ENCODE results near the gene KCNIP4. TPM values are rescaled to one million over a fixed set of nuclear protein-coding genes. Genes with fewer than 3 reads are reported as not detected.

KCNIP4 gene
- polyA plus RNA-seq, 4 donors: 10.6 to 18.3 (median 15.5) TPM

DNA sequence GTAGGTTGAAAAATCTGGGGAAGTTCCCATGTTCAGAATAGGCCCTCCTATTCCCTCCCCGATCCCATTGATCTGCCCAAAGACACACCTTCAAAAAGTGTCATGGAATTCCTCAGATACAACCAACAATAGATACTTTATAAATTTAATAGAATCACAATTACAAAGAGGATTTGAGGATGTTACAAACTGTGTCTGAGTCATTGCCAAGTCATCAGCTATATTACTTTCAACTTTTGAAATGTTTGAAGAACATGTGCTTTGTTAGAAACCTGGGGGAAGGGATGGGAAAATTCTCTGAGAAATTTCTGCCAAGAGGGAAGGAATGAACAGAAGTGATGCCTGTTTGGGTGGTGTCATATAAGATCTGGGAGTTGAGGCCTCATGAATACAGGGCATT lies 46.7 kb downstream of the KCNIP4 start:
- no peak for DNase-seq (ENCODE audit: low read depth in 4 of 4, low spot score in 3 of 4)

DNA sequence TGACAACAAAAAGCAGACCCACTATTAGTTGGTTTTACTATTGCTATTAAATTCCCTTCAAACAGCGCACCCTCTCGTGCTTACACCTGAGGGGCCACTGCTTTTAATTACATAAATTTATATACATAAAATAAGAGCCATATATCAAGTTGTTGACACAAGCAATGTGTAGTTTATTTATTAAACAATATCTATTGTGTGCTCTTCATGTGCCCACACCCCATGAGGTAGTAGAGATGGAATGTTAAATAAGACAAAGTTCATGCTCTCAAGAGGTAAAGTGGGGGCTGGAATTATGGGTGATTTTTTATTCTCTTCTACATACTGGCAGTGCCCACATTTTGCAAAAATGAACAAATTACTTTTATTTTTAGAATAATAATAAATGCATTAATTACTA lies 47.3 kb downstream of the KCNIP4 start:
- DNase-seq (ENCODE audit: low read depth in 4 of 4, low spot score in 3 of 4): no peak

DNA sequence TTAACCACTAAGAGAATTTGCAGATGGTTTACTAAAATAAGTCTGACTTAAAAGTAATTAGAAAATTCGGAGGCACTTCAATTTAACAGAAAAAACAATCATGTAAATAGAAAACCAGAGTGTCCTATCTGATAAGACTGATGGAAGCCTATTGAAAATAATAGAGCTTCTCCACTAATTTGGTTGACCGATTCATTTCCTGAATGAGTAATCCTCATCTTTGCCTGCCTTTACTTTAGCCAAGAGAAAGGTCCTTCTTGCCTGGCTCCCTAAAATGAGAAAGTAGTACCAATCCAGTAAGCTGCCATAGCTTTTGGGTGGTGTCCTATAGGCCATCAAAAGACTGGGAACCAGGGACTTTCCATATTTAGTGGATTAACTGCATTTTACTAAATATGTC lies 48.4 kb downstream of the KCNIP4 start:
- DNase-seq (ENCODE audit: low read depth in 4 of 4, low spot score in 3 of 4): no peak

DNA sequence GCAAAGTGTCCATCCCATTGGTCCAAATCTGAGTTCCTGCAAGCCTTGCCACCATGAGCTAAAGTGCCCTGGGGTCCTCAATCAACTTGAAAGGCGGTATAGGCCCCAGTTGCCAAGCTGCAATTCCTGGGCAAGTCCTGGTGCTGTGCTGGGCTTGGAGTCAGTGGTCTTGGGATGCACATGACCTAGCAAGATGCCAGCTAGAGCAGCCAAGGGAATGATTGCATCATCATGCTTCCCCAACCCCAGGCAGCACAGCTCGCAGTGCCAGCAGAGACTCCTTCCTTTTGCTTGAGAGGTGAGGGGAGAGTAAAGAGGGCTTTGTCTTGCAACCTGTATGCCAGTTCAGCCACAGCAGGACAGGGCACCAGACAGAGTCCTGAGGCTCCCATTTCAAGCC lies 50.5 kb downstream of the KCNIP4 start:
- no peak for DNase-seq (ENCODE audit: low read depth in 4 of 4, low spot score in 3 of 4)

DNA sequence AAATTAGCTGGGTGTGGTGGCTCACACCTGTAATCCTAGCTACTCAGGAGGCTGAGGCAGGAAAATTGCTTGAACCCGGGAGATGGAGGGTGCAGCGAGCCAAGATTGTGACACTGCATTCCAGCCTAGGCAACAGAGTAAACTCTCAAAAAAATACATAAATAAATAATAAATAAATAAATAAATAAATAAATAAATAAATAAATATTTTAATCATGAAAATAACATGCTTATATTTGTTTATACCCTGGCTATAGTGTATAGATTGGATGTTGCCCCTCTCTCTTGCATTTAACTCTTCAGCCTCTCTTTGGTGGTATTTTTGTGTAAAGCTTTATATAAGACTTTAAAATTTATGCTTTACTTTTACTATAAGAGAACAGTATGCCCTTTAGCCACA lies 51.8 kb downstream of the KCNIP4 start:
- DNase-seq (ENCODE audit: low read depth in 4 of 4, low spot score in 3 of 4): no peak

- no peak for DNase-seq (ENCODE audit: low read depth in 4 of 4, low spot score in 3 of 4)
These were observed 55.4 kb downstream of the KCNIP4 start for GRCh38 chr4:21893136-21893535.

DNA sequence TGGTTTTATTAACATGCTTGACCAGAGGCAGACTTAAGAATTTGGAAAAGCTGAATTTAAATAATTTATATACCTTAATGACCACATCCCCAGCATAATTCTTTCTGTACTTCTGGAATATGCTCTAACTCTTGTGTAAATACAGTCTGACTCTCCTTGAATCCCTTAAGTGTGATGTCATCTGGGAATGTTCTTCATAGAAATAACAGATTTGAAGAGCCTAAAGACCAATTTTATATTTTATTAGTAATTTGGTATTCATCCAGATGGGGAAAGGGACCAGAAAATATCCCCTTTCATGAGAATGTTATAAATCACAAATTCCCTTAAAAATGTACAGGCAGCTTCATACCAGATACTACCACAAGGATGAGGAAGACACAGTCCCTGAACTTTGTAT lies 58.3 kb downstream of the KCNIP4 start:
- DNase-seq (ENCODE audit: low read depth in 4 of 4, low spot score in 3 of 4): no peak

DNA sequence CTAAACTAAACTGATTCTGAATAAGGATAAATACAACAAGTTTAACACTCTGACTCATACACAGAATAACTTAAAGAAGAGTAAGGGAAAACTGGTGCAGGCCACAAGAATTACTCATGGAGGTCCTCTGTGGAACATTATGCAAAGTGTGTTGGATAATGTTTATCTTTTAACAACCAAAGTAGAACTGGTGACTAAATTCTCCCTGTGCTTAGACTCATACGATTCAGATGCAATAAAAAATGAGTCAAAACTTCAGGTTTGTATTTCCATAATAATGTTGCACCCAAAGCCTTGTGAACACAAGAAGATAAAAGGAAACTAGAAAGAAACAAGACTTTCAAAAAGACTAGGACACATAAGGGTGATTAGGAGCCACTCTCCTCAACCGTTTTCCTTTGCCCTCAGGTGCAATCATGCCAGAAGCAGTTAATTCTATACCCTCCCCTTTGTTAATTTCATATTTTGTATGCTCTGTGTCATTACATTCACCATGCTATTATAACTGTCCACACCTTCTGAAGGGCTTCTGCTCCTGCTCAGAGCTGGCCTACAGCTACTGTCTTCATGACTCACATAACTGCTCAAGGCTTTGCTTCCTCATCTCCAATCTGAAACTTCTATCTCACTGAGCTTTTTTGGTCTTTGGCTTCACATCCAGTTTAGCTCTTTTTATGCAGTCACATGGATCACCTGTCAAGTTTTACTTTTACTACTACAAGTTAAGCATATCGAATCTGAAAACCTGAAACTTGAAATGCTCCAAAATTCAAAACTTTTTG lies 60.2 kb downstream of the KCNIP4 start:
- DNase-seq (ENCODE audit: low read depth in 4 of 4, low spot score in 3 of 4): no peak

GRCh38 chr4:21887481-21887880 lies 61.1 kb downstream of the KCNIP4 start:
- no peak for DNase-seq (ENCODE audit: low read depth in 4 of 4, low spot score in 3 of 4)

DNA sequence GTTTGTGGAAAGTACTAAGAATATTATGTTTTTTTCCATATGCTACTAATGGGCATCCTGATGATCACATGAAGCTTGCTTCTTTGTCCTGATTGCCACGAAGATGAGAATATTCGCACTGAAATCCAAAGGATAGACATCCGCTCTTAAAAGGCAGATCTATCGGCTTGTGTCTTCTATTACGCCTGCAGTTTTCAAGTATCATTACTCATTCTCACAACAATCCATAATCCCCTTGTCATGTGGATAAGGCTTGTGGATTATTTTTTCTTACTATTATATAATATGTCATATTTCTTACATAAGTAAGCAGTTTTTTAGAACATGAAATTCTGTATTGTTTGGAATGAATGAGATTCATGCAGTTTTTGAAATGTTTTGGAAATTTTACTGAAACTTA lies 62.8 kb downstream of the KCNIP4 start:
- DNase-seq (ENCODE audit: low read depth in 4 of 4, low spot score in 3 of 4): no peak

- DNase-seq (ENCODE audit: low read depth in 4 of 4, low spot score in 3 of 4): no peak
These were observed 63.3 kb downstream of the KCNIP4 start for GRCh38 chr4:21885241-21885640.

- DNase-seq (ENCODE audit: low read depth in 4 of 4, low spot score in 3 of 4): no peak
These were observed 64.0 kb downstream of the KCNIP4 start for GRCh38 chr4:21884615-21885014.

DNA sequence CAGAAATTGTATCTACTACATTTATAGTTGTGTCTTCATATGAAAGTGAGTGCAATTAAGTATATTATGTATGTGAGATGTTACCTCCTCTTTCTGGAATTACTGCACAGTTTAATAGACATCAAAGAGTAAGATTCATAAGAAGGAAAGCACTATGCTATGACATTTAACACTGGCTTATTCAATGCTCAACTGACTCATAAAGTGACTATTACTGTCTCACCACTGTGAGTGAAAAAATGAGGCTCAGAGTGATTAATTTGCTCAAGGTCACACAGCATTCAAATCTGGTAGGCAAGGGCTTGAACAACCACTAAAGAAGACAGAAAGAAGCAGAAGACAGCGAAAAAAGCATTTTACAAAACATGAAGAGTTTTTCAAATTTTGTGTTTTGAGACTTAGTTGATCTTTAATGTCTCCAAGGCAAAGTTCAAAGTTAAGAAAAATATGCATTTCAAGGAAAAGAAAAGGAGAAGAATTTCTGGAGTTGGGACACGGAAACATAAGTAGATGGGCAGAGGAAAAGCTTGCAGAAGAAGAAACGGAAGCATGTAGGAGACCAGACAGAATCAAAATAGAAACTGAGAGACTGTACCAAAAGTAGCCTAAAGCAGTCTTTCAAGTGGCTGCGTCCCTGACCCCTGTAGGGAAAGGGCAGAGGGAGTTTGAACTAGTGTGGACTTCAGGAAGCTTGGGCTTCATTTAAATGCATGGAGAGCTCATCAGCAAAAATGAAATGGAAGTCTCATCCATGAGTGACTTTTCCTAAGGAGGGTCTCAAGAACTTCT lies 66.3 kb downstream of the KCNIP4 start:
- DNase-seq (ENCODE audit: low read depth in 4 of 4, low spot score in 3 of 4): no peak

GRCh38 chr4:21879187-21879586 lies 69.4 kb downstream of the KCNIP4 start:
- no peak for DNase-seq (ENCODE audit: low read depth in 4 of 4, low spot score in 3 of 4)

DNA sequence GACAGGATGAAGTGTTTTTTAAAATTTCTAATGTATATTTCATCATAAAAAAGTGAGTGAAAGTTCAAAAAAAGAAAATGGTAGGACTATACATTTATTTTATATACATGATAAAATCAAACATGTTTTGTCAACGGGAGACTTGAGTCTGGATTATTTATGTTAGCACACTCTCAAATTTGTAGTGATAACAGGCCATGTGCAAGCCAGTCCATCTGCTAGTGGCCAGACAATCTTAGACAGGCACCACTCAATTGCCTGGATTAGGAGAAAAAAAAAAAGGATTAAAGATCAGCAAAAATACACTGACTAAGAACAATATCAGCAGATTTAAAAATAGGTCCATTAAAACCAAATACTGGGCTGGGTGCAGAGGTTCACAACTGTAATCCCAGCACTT lies 71.9 kb downstream of the KCNIP4 start:
- no peak for DNase-seq (ENCODE audit: low read depth in 4 of 4, low spot score in 3 of 4)

DNA sequence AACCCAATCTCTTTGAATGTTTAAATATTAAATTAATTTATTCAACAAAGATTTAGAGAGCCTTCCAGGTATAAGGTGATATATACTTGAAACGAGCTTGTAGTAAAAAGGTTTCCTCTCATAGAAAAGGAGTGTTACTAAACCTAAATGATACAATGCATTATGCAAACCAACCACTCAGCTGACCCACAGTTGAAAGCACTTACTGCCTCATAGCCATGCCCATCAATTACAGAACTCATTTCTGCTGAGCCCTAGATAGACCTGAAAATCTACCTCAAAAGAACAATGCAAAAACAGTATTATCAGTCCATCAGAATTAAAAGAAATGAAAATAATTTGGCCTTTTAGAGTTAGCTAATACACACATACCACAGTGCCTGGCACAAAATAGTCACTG lies 75.4 kb downstream of the KCNIP4 start:
- DNase-seq (ENCODE audit: low read depth in 4 of 4, low spot score in 3 of 4): no peak

- no peak for DNase-seq (ENCODE audit: low read depth in 4 of 4, low spot score in 3 of 4)
These were observed 76.5 kb downstream of the KCNIP4 start for GRCh38 chr4:21872101-21872500.

DNA sequence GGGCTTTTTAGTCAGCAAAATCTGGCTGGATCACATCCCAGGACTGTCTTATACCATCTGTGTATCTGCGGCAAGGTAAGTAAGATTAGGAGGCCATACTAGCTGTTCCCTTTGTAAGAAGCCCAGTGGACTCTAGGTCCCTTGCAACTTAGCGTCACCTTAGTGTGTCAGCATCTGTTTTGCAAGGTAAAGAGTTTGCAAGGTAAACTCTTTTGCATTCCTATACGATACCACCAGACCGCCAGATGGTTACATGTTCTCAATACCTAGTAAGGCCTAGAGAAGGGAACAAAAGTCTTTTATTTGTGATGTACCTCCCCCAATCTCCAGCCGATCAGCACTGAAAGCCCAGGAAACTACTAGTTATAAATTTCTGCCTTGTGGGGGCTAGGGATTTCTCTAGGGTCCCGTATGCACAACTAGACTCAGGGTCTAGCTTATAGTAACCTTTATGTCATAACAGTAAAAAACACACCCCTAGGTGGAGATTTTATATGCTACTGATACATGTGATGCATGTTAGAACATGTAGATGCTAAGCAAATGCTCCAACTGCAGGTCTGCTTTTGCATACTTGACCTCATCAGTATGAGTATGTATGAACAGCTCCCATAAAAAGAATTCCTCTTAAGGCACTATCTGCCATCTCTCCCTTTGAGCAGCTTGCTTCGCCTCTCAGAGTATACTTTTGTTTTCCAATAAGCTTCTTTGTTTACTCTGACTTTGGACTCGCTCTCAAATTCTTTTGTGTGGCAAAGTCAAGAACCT lies 78.4 kb downstream of the KCNIP4 start:
- DNase-seq (ENCODE audit: low read depth in 4 of 4, low spot score in 3 of 4): no peak

DNA sequence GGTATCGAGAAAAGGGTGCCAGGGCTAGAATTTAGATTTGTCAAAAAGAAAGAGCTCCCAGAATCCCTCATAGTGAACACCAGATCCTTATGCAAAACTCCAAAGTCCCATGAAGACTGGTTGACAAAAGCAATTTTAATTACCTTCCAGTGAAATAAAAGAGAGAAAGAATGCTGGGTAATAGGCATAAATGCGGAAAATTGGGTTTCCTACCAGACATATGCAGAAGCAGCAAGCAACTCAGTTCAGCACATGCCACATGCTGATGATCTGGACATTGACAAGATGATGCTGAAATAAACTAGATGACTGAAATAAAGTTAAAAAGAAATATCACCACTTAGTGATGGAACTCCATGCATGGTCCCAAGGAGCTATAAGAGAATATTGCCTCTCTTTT lies 83.9 kb downstream of the KCNIP4 start:
- no peak for DNase-seq (ENCODE audit: low read depth in 4 of 4, low spot score in 3 of 4)

- no peak for DNase-seq (ENCODE audit: low read depth in 4 of 4, low spot score in 3 of 4)
These were observed 85.7 kb downstream of the KCNIP4 start for GRCh38 chr4:21862917-21863316.

DNA sequence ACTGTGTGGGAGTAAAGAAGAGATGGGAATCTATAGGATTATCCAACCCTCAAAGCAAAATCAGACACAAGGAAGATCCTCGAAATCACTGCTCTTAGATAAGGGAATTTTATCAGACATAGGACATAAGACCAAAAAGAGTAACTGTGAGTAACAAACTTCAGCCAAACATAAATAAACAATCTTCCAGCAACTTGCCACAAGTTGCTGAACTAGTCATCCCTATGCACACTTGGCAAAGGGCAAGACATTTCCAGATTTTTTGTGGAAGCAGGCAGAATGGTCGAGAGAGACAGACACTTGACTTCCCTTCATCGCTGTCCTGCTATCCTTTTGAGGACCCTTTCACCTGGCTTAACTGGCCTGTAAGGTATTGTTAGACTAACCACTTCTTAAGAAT lies 89.6 kb downstream of the KCNIP4 start:
- DNase-seq (ENCODE audit: low read depth in 4 of 4, low spot score in 3 of 4): no peak

Data from right renal pelvis (tissue), 4 donors.